K562 (cell line): ENCODE measurements around the gene INCA1. TPM values are rescaled to one million over a fixed set of nuclear protein-coding genes. Genes with fewer than 3 reads are reported as not detected.

Source experiments
- DPF2 ChIP-seq: fragments of 450-650 bp; IDR thresholded peaks from 2 replicates; pipeline ENCODE4 v1.6.1; 2016
- ETV1 ChIP-seq: fragments of 450-650 bp; conservative IDR thresholded peaks from 2 replicates; pipeline ENCODE4 v1.6.1; 2016; ENCODE audit warnings: missing genetic modification characterization, control low read depth, low read depth, missing compliant biosample characterization
- HDAC2 ChIP-seq: fragments of 450-650 bp; IDR thresholded peaks from 2 replicates; pipeline ENCODE4 v1.6.1; 2016; ENCODE audit warnings: mild to moderate bottlenecking
- L3MBTL2 ChIP-seq: fragments of 450-650 bp; IDR thresholded peaks from 2 replicates; pipeline ENCODE4 v1.6.1; 2016; ENCODE audit warnings: mild to moderate bottlenecking, moderate library complexity
- MEF2A ChIP-seq: IDR thresholded peaks from 2 replicates; pipeline ENCODE4 v1.6.1; 2011; ENCODE audit warnings: low read depth, mild to moderate bottlenecking, low read length, moderate library complexity; ENCODE audit not compliant: control insufficient read depth
- MEIS2 ChIP-seq: fragments of 450-650 bp; IDR thresholded peaks from 2 replicates; pipeline ENCODE4 v1.6.1; 2014; ENCODE audit warnings: mild to moderate bottlenecking; ENCODE audit not compliant: partially characterized antibody
- MYC ChIP-seq, 2 experiments: fragments of 250-450 bp in 1 of 2; sonication (Bioruptor Pico) in 1 of 2; IDR thresholded peaks; 2 replicates each; pipeline versions ENCODE4 v1.5.1 to v1.6.1; 2012 to 2021; ENCODE audit warnings: low read depth in 2 of 2, borderline replicate concordance in 1 of 2, improper control_type of control experiment in 1 of 2, low read length in 1 of 2, mild to moderate bottlenecking in 1 of 2, moderate library complexity in 1 of 2
- TAF1 ChIP-seq: IDR thresholded peaks from 2 replicates; pipeline ENCODE4 v1.6.1; 2011; ENCODE audit warnings: mild to moderate bottlenecking, low read length, moderate library complexity; ENCODE audit not compliant: insufficient read depth, control insufficient read depth, severe bottlenecking; ENCODE audit errors: extremely low read depth
- ZBTB40 ChIP-seq, 2 experiments: fragments of 450-650 bp in 1 of 2; sonication (generic) in 1 of 2; formaldehyde crosslinking in 1 of 2; IDR thresholded peaks; 2 replicates each; pipeline versions ENCODE4 v1.7.1 to v1.9.0; 2016 to 2022; ENCODE audit warnings: inconsistent platforms in 1 of 2, mild to moderate bottlenecking in 1 of 2, missing genetic modification reagents in 1 of 2
- ZBTB7A ChIP-seq: IDR thresholded peaks from 2 replicates; pipeline ENCODE4 v1.6.1; 2011; ENCODE audit warnings: low read depth, mild to moderate bottlenecking, low read length, moderate library complexity, borderline replicate concordance; ENCODE audit not compliant: control insufficient read depth
- ZC3H4 ChIP-seq: sonication (generic); formaldehyde crosslinking; IDR thresholded peaks from 2 replicates; pipeline ENCODE4 v1.9.0; 2021; ENCODE audit warnings: missing genetic modification reagents, borderline replicate concordance
- ZNF592 ChIP-seq: fragments of 450-650 bp; IDR thresholded peaks from 2 replicates; pipeline ENCODE4 v1.6.1; 2017; ENCODE audit warnings: antibody characterized with exemption, mild to moderate bottlenecking
- polyA plus RNA-seq, 8 experiments: library from polyadenylated mRNA; depleted of rRNA in 4 of 8; stranded (reverse) in 5 of 8; unstranded in 3 of 8; fragments of >200 nt; fragmentation: Nextera tagmentation in 2 of 8; fragmentation: Illumina TruSeq in 1 of 8; extraction: Ambion mirVana in 2 of 8; extraction: Trizol in 1 of 8; gene quantifications; 2 replicates each; pipeline versions ENCODE4 v1.2.1 to v1.2.3, GENCODE V29; 2011 to 2014; ENCODE audit warnings: inconsistent platforms in 1 of 8, missing spikeins in 1 of 8
- total RNA-seq, 7 experiments: library from RNA; depleted of rRNA in 6 of 7; stranded (reverse); fragments of >200 nt in 6 of 7; fragmentation: Illumina TruSeq in 2 of 7; extraction: Trizol in 2 of 7; gene quantifications; 2 replicates each; pipeline versions ENCODE4 v1.2.1 to v1.2.3, GENCODE V29; 2011 to 2021; ENCODE audit warnings: low replicate concordance in 1 of 7

INCA1 gene
- total and polyA plus RNA-seq, 9 of the 15 experiments (the other 6 are each of a cell fraction or from before 2014, with no cell fraction given), result 0.08 to 0.50 (median 0.13) TPM; not detected in 4

GRCh38 chr17:4950075-4950745 is 47.1 kb downstream of the INCA1 start (continued):
- TF ChIP-seq ZBTB40 (IDR thresholded peaks at IDR 0.05) (peak; percentile 9; the same call in 1 of the 2 replicates), ZBTB40 (CRISPR knock-in tag; IDR thresholded peaks at IDR 0.05) (no peak), HDAC2 (no peak), ZC3H4 (CRISPR knock-in tag) (0 out of 2 replicates have a peak, but pooled peaks have one; percentile 24), MYC (IDR thresholded peaks at IDR 0.05; ENCODE audit: low read depth, low read length) (0 out of 2 replicates have a peak, but pooled peaks have one; percentile 17), MYC (CRISPR knock-in tag; IDR thresholded peaks at IDR 0.05; ENCODE audit: borderline replicate concordance, low read depth) (no peak), L3MBTL2 (0 out of 2 replicates have a peak, but pooled peaks have one; percentile 9), MEF2A (no peak), ZBTB7A (peak; percentile 55; the same call in 1 of the 2 replicates), ZNF592 (0 out of 2 replicates have a peak, but pooled peaks have one; percentile 15), MEIS2 (peak; percentile 45), ETV1 (tag) (peak; percentile 41; the same call in 1 of the 2 replicates), TAF1 (peak; percentile 26), DPF2 (0 out of 2 replicates have a peak, but pooled peaks have one; percentile 47)
